Endothelial cell of umbilical vein (primary cell): ENCODE results near the gene DBNDD2.

Source experiments
- EZH2 ChIP-seq: IDR thresholded peaks from 2 replicates; pipeline ENCODE4 v1.6.1; 2012; ENCODE audit warnings: borderline replicate concordance, low read depth, mild to moderate bottlenecking, moderate library complexity, low read length, inconsistent platforms; ENCODE audit not compliant: severe bottlenecking
- FOS ChIP-seq: IDR thresholded peaks from 2 replicates; pipeline ENCODE4 v1.6.1; 2011; ENCODE audit warnings: mild to moderate bottlenecking, low read length, moderate library complexity, borderline replicate concordance; ENCODE audit not compliant: insufficient read depth
- GATA2 ChIP-seq: IDR thresholded peaks from 2 replicates; pipeline ENCODE4 v1.7.0; 2011; ENCODE audit warnings: low read depth, mild to moderate bottlenecking, moderate library complexity, mixed read lengths, low read length; ENCODE audit not compliant: insufficient read length, insufficient read depth
- JUN ChIP-seq: IDR thresholded peaks from 2 replicates; pipeline ENCODE4 v1.6.1; 2011; ENCODE audit warnings: borderline replicate concordance, low read depth; ENCODE audit not compliant: insufficient read length, insufficient read depth
- MYC ChIP-seq: IDR thresholded peaks from one replicate; pipeline ENCODE4 v1.6.1; 2011; ENCODE audit warnings: mild to moderate bottlenecking, low read depth, low read length
- POLR2A ChIP-seq: IDR thresholded peaks from 2 replicates; pipeline ENCODE4 v1.6.1; 2012; ENCODE audit warnings: low read depth, mild to moderate bottlenecking, control low read depth, low read length
- POLR2AphosphoS5 ChIP-seq: IDR thresholded peaks from 2 replicates; pipeline ENCODE4 v1.6.1; 2012; ENCODE audit warnings: low read depth, mild to moderate bottlenecking, control low read depth, low read length, moderate library complexity; ENCODE audit not compliant: insufficient read depth
- TF ChIP-seq, protein P1 (sequence below), 2 donors: IDR thresholded peaks; 1 replicate in 1 of 2; 2 replicates in 1 of 2; pipeline ENCODE4 v1.5.1; 2011; ENCODE audit warnings: low read length in 2 of 2, mild to moderate bottlenecking in 2 of 2, moderate library complexity in 2 of 2, control low read depth in 1 of 2, inconsistent platforms in 1 of 2, low read depth in 1 of 2; ENCODE audit not compliant: insufficient read depth in 1 of 2; ENCODE audit errors: extremely low read depth in 1 of 2
- TF ChIP-seq, protein P2 (sequence below): IDR thresholded peaks from 2 replicates; pipeline ENCODE4 v1.6.1; 2011; ENCODE audit not compliant: insufficient read depth, insufficient read length

- TF ChIP-seq MYC (no peak), POLR2A (no peak), POLR2AphosphoS5 (no peak), EZH2 (no peak), JUN (no peak), FOS (no peak), GATA2 (no peak)
- TF ChIP-seq, protein P1, sequence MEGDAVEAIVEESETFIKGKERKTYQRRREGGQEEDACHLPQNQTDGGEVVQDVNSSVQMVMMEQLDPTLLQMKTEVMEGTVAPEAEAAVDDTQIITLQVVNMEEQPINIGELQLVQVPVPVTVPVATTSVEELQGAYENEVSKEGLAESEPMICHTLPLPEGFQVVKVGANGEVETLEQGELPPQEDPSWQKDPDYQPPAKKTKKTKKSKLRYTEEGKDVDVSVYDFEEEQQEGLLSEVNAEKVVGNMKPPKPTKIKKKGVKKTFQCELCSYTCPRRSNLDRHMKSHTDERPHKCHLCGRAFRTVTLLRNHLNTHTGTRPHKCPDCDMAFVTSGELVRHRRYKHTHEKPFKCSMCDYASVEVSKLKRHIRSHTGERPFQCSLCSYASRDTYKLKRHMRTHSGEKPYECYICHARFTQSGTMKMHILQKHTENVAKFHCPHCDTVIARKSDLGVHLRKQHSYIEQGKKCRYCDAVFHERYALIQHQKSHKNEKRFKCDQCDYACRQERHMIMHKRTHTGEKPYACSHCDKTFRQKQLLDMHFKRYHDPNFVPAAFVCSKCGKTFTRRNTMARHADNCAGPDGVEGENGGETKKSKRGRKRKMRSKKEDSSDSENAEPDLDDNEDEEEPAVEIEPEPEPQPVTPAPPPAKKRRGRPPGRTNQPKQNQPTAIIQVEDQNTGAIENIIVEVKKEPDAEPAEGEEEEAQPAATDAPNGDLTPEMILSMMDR (IDR thresholded peaks at IDR 0.05; ENCODE audit: extremely low read depth in 1 of 2, insufficient read depth in 1 of 2, low read depth in 1 of 2, low read length in 2 of 2): no peak
- TF ChIP-seq, protein P2, sequence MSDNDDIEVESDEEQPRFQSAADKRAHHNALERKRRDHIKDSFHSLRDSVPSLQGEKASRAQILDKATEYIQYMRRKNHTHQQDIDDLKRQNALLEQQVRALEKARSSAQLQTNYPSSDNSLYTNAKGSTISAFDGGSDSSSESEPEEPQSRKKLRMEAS: no peak
Observed at GRCh38 chr20:45363611-45364492, 44.2 kb upstream of the DBNDD2 start.
